Activated CD8-positive, alpha-beta T cell treated with anti-CD3 and anti-CD28 coated beads for 36 hours (primary cell): ENCODE results near the gene ACAA2. TPM values are rescaled to one million over a fixed set of nuclear protein-coding genes. Genes with fewer than 3 reads are reported as not detected.
A peak's percentile ranks its signal among the peaks of the same experiment; 100 is the strongest.
"Not testable (repeated sequence)": the region's sequence is repeated elsewhere in the genome, so short reads cannot be mapped to it uniquely, and the experiment has no call there.

Experiments used
- ATAC-seq: fragments of 200-7000 bp; cut with Tn5 transposase; one replicate; pipeline ENCODE4 v1.10.0; 2021; ENCODE audit warnings: mild to moderate bottlenecking, moderate library complexity
- CTCF ChIA-PET: fragments of 350-600 bp; sonication (Branson Sonifier 250); formaldehyde crosslinking; loops from one replicate; lab custom pipeline; 2021; ENCODE audit warnings: antibody characterized with exemption; lab: Charles Lee
- POLR2A ChIA-PET: fragments of 350-600 bp; sonication (Branson Sonifier 250); formaldehyde crosslinking; loops from one replicate; lab custom pipeline; 2021; ENCODE audit warnings: antibody characterized with exemption; lab: Charles Lee
- DNase-seq: peaks from one replicate; pipeline ENCODE4 v3.0.0-alpha.2; 2020
- H3K27ac Mint-ChIP-seq: one replicate; pipeline ENCODE4 v1.8.0; 2021; ENCODE audit warnings: mild to moderate bottlenecking, mixed read lengths
- H3K27me3 Mint-ChIP-seq: one replicate; pipeline ENCODE4 v1.8.0; 2021; ENCODE audit warnings: mixed read lengths
- H3K36me3 Mint-ChIP-seq: one replicate; pipeline ENCODE4 v1.8.0; 2021; ENCODE audit warnings: low read depth, mixed read lengths
- H3K4me1 Mint-ChIP-seq: one replicate; pipeline ENCODE4 v1.8.0; 2021; ENCODE audit warnings: low read depth, mixed read lengths
- H3K4me3 Mint-ChIP-seq: one replicate; pipeline ENCODE4 v1.8.0; 2021; ENCODE audit warnings: mild to moderate bottlenecking, moderate library complexity, mixed read lengths
- H3K9me3 Mint-ChIP-seq: one replicate; pipeline ENCODE4 v1.8.0; 2021; ENCODE audit warnings: mixed read lengths
- CTCF ChIP-seq: fragments of 200-600 bp; IDR thresholded peaks from one replicate; pipeline ENCODE4 v1.8.0; 2022; ENCODE audit warnings: antibody characterized with exemption, mild to moderate bottlenecking
- intact Hi-C: fragments of 100-400 bp; cut with micrococcal nuclease; formaldehyde crosslinking; loops from one replicate; pipeline ENCODE4 v1.10.0; 2022
- total RNA-seq, 2 experiments: library from RNA; stranded (reverse); gene quantifications; one replicate each; pipeline ENCODE4 v1.2.3, GENCODE V29; 2021

Gene ACAA2
- total RNA-seq, 2 experiments from 2014 or later = 83.3 to 84.6 TPM

GRCh38 chr18:49814147-49814499 lies 790 bp upstream of the ACAA2 start:
- no peaks in the 10 kb centered on the region for H3K27me3 Mint-ChIP-seq
- peaks cover 52% of the 10 kb centered on the region for H3K4me1 Mint-ChIP-seq
- ATAC-seq = peak; percentile 66
- DNase-seq = peak; percentile 86
- H3K36me3 Mint-ChIP-seq = peaks cover 36% of the 10 kb centered on the region
- no peak for TF ChIP-seq CTCF
- H3K27ac Mint-ChIP-seq = peak overlapping the region; percentile 100
- ChIA-PET CTCF (no interaction called here), POLR2A (interaction anchor here (0.6 kb wide), 1 partner anchor 172 kb away, joined by 4 read pairs; no protein-coding TSS in a partner anchor)
- intact Hi-C loops = no loop called here
- H3K9me3 Mint-ChIP-seq = peaks cover 8% of the 10 kb centered on the region
- H3K4me3 Mint-ChIP-seq = peak overlapping the region; percentile 97

GRCh38 chr18:49813069-49813318 lies 339 bp downstream of the ACAA2 start:
- DNase-seq (no peak), ATAC-seq (no peak)
- H3K4me3 Mint-ChIP-seq = peak overlapping the region; percentile 97
- H3K9me3 Mint-ChIP-seq = peaks cover 14% of the 10 kb centered on the region
- POLR2A ChIA-PET = interaction anchor here (0.6 to 1.0 kb wide), 2 partner anchors 32 to 47 kb away, joined by 4 read pairs; no protein-coding TSS in a partner anchor
- peaks cover 35% of the 10 kb centered on the region for H3K36me3 Mint-ChIP-seq
- TF ChIP-seq CTCF = no peak
- intact Hi-C loops = no loop called here
- H3K27me3 Mint-ChIP-seq = no peaks in the 10 kb centered on the region
- CTCF ChIA-PET = no interaction called here
- H3K4me1 Mint-ChIP-seq = peaks cover 42% of the 10 kb centered on the region
- peak overlapping the region; percentile 100 for H3K27ac Mint-ChIP-seq

DNA sequence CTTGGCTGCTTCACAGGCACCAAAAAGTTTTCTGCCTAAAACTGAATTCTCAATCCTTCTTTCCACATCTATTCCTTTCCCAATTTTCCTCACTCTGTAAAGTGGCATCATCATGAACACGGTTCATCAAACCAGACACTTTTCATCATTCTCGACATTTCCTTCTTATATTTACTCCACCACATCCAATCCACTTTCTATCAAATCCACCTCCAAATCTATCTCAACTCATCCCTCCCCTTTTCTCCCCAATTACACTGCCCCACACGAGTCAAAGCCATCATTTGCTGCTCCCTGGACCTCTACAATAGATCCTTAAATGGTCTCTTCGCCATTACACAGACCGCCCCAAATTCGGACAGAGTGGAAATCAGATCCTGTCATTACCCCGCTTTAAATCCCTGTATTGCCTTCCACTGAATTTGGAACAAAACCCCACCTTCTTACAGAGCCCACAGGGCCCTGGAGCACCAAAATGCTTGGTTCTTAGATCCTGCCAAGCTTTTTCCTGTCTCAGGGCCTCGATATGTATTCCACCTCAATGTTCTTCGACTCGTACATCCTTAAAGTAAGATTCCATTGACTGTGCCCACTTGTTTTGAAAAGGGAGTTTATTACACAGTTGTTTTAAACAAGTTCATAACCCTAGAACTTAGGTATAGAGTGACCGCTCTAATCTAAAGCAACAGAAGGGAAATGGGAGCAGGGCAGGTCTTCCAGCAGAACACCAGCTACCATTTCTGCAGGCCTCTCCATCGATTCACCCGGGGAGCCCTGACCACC lies 856 bp downstream of the ACAA2 start:
- TF ChIP-seq CTCF = no peak
- no peak for ATAC-seq
- Mint-ChIP-seq H3K27me3 (no peaks in the 10 kb centered on the region), H3K4me1 (peaks cover 37% of the 10 kb centered on the region), H3K4me3 (peak overlapping the region; percentile 97), H3K9me3 (peaks cover 14% of the 10 kb centered on the region), H3K36me3 (peaks cover 32% of the 10 kb centered on the region), H3K27ac (peak overlapping the region; percentile 100)
- no peak for DNase-seq
- ChIA-PET POLR2A (interaction anchor here (0.6 to 1.2 kb wide), 4 partner anchors 18 to 48 kb away, joined by 3 to 4 read pairs (median 4); no protein-coding TSS in a partner anchor), CTCF (interaction anchor here (1.8 kb wide), 1 partner anchor 48 kb away, joined by 8 read pairs; no protein-coding TSS in a partner anchor)
- intact Hi-C loops = no loop called here

DNA sequence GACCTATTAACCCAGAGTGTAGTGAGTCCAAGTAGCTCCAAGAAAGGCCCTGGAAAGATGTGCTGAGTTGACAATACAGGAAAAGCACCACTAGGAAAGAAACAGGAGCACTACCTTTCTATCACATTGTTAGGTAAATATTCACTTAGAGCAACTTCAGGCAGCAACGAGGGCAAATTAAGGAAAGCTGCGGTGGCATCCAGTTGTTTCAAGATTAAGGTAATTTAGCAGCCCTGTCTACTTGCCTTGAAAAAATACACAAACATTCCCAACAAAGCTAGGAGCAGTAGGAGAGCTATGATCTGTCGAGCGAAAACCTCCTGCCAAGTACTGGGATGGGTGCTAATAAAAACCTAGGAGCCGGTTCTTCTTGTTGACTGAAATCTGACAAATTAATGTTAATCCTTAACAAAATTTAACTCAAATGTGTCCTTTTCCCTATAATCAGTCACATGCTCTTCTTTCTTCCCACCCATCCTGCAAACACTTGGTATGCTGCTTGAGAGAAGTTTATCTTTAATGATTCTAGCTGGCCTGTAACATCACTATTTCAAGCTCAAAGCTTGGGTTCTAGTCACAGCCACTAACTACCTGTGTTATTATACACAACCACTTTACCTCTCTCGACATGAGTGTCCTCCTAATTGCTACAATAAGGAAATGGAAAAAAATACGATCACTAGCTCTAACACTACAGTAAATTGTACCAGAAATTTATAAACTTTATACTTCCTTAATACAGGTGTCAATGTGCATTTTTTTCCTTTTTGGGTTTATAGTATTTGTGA lies 2.0 kb downstream of the ACAA2 start:
- peaks cover 32% of the 10 kb centered on the region for H3K36me3 Mint-ChIP-seq
- H3K4me1 Mint-ChIP-seq = peaks cover 32% of the 10 kb centered on the region
- CTCF ChIA-PET = interaction anchor here (0.9 to 1.8 kb wide), 2 partner anchors 47 to 50 kb away, joined by 3 to 8 read pairs; no protein-coding TSS in a partner anchor

DNA sequence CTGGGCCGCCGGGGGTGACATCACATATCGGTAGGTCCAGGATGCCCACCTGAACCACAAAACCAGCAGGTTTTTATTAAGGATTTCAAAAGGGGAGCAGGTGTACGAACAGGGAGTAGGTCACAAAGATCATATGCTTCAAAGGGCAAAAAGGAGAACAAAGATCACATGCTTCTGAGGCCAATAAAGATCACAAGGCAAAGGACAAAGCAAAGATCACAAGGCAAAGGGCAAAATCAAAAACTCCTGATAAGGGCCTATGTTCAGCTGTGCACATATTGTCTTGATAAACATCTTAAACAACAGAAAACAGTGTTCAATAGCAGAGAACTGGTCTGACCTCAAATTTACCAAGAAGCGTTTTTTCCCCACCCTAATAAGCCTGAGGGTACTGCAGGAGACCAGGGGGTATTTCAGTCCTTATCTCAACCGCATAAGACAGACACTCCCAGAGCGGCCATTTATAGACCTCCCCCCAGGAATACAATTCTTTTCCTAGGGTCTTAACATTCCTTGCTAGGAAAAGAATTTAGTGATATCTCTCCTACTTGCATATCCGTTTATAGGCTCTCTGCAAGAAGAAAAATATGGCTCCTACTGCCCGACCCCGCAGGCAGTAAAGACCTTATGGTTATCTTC lies 4.7 kb downstream of the ACAA2 start:
- peaks cover 14% of the 10 kb centered on the region for H3K9me3 Mint-ChIP-seq

More for the DNA sequence above, 2.0 kb downstream of the ACAA2 start:
- no peak for ATAC-seq
- no peak for DNase-seq
- no peak overlapping the region for H3K4me3 Mint-ChIP-seq
- POLR2A ChIA-PET = interaction anchor here (0.9 to 1.2 kb wide), 2 partner anchors 27 to 350 kb away, joined by 3 to 4 read pairs; no protein-coding TSS in a partner anchor
- no peak overlapping the region for H3K27ac Mint-ChIP-seq
- intact Hi-C loops = no loop called here
- H3K27me3 Mint-ChIP-seq = no peaks in the 10 kb centered on the region
- TF ChIP-seq CTCF = no peak
- peaks cover 14% of the 10 kb centered on the region for H3K9me3 Mint-ChIP-seq

More for the DNA sequence above, 4.7 kb downstream of the ACAA2 start:
- H3K4me3 Mint-ChIP-seq, intact Hi-C loops, CTCF ChIA-PET, H3K27ac Mint-ChIP-seq, H3K27me3 Mint-ChIP-seq, ATAC-seq, DNase-seq: not testable (repeated sequence)
- H3K36me3 Mint-ChIP-seq = peaks cover 29% of the 10 kb centered on the region
- POLR2A ChIA-PET = interaction anchor here (1.0 kb wide), 1 partner anchor 12 kb away, joined by 3 read pairs; no protein-coding TSS in a partner anchor
- peaks cover 35% of the 10 kb centered on the region for H3K4me1 Mint-ChIP-seq
